Activated T-cell treated with anti-CD3 and anti-CD28 coated beads for 48 hours (primary cell): Measurements from ENCODE around the gene TTC5.
"Not testable (repeated sequence)": the region's sequence is repeated elsewhere in the genome, so short reads cannot be mapped to it uniquely, and the experiment has no call there.

Experiments
- DNase-seq: peaks from one replicate; pipeline ENCODE4 v3.0.0-alpha.2; 2020; ENCODE audit warnings: low read depth

Gene TTC5

GRCh38 chr14:20305265-20306078, at the start of gene TTC5:
TSS of gene TTC5 (minus strand) at chr14:20305951. CDS start at chr14:20305937, 14 bp downstream.
- DNase-seq, result peak; percentile 81

DNA sequence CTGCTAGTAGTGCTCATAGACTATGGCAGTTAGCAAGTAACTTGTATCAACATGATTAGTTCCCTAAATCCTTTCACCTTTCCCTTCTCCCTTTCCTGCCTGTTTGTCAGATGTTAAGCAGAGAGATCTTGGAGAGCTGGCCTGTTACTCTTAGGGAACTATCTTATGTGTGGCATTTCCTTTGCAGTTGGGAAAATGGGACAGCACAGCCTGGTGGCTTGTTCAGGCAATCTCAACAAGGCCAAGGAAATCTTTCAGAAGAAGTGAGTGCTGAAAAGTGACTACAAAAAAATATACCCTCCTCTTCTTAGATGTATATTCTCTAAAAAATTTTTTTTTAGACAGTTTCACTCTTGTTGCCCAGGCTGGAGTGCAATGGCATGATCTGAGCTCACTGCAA, 45.1 kb upstream of the TTC5 start:
- no peak for DNase-seq

GRCh38 chr14:20350282-20350681, 44.5 kb upstream of the TTC5 start:
- DNase-seq, result no peak

GRCh38 chr14:20347747-20348146, 42.0 kb upstream of the TTC5 start:
- no peak for DNase-seq

DNA sequence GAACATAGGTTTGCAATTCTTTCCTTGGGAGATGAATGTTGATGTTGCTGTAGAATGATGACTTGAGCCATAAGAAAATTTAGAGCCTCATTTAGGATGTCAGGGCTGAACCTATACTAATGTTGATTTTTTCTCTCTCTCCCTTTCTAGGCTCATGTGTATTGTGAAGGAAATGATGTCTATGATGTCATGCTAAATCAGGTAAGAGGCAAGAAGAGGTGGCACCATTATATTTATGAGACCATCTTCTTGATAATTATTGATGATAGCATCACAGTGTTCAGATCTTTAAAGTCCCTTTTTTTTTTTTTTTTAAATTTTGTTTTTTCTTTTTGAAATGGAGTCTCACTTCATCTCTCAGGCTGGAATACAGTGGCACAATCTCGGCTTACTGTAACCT, 41.0 kb upstream of the TTC5 start:
- DNase-seq, result no peak

GRCh38 chr14:20345366-20345765, 39.6 kb upstream of the TTC5 start:
- no peak for DNase-seq

DNA sequence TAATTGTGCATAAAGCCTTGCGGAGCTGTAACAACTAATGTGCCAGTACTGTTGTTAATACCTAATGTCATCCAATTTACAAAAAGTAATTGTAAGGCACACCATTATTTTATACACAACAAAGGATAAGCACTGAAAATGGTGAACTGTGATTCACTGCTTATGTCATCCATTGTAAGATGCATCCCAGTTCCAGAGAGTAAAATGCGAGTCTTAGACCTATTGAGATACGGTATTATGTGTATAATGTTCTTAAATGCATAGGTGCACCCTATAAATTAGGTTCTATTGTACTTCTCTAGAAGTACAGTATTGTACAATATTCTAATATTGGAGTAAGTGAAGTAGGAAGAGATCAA, 38.1 kb upstream of the TTC5 start:
- no peak for DNase-seq

DNA sequence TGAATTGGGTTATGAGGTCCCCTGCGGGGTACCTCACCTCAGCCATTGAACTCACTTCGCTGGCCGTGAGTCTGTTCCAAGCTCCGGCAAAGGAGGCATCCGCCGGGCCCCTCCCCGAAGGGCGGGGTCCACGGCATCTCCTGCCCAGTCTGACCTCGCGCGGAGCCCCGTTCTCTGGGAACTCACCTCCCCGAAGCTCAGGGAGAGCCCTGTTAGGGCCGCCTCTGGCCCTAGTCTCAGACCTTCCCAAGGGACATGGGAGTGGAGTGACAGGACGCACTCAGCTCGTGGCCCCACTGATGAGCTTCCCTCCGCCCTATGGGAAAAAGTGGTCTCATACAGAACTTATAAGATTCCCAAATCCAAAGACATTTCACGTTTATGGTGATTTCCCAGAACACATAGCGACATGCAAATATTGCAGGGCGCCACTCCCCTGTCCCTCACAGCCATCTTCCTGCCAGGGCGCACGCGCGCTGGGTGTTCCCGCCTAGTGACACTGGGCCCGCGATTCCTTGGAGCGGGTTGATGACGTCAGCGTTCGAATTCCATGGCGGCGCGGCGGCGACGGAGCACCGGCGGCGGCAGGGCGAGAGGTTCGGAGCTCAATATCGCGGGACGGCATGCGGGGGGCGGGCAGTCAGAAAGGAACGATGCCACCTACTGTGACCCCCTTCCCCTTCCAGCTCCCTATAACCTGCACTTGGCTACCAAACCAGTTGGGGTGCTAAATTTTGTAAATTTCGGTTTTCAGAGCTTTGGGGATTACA, 37.5 kb upstream of the TTC5 start, which contains the start of gene PARP2:
TSS of gene PARP2 (plus strand) at position 544 of the 770 bp plus-strand sequence. CDS start at position 551, 7 bp downstream.
- DNase-seq, result peak; percentile 97

DNA sequence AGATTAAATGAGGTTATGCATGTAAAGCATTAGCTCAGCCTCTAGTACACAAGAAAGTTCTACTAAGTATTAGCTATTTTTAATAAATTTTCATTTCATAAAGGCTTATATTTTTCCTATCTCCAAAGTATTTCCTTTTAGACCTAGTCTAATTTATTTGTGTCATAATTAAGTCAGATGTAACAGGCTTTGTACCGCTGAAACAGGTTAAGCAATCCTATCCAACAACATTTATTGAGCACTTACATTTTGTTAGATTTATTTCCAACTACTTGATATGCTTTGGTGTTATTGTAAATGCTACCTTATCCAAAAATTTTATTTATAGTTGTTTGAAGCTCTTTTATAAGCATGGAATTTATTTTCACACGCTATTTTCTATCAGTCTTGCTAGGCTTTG, 35.9 kb upstream of the TTC5 start:
- no peak for DNase-seq

DNA sequence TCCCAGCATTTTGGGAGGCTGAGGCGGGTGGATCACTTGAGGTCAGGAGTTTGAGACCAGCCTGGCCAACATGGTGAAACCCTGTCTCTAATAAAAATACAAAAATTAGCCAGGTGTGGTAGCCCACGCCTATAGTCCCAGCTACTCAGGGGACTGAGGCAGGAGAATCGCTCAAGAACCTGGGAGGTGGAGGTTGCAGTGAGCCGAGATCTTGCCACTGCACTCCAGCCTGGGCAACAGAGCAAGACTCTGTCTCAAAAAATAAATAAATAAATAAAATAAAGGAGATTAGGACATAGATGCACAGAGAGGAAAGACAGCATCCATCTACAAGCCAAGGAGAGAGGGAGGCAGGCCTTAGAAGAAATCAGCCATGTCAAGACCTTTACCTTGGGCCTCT, 35.3 kb upstream of the TTC5 start:
- DNase-seq, result not testable (repeated sequence)

DNA sequence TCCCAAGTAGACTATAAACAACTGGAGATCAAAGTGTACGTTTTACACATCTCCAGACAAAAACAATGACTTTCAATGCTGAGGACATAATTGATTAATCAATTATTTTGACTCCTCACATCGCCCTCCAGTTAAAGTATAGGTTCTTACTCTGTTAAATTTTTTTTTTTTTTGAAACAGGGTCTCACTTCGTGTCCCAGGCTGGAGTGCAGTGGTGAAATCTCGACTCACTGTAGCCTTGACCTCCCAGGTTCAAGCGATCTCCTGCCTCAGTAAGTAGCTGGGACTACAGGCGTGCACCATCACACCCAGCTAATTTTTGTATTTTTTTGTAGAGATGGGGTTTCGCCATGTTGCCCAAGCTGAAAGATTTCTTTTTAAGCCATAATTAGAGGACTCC, 28.3 kb upstream of the TTC5 start:
- no peak for DNase-seq

- DNase-seq, result no peak
These were observed 27.7 kb upstream of the TTC5 start for GRCh38 chr14:20333494-20333841.

GRCh38 chr14:20332788-20333493, 27.2 kb upstream of the TTC5 start, which contains the start of gene CCNB1IP1:
TSS of gene CCNB1IP1 (minus strand) at chr14:20333279. CDS start at chr14:20316523, 16,756 bp downstream.
- DNase-seq, result peak; percentile 22

GRCh38 chr14:20332431-20332787, 26.7 kb upstream of the TTC5 start:
- DNase-seq, result no peak

- no peak for DNase-seq
These were observed 25.4 kb upstream of the TTC5 start for GRCh38 chr14:20331053-20331613.

DNA sequence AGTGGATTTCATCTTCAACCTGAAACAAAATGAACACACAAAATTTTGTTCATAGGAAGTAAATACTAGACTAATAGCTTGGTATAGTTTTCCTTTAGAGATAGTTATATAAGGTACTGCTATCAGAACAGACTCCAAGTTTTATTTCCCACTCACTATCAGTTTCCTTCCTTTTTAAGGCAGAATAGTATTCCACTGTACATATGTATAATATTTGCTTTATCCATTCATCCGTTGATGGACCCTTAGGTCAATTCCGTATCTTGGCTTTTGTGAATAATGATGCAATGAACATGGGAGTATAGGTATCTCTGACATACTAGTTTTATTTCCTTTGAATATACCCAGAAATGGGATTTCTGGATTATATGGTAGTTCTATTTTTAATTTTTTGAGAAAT, 23.6 kb upstream of the TTC5 start:
- no peak for DNase-seq

GRCh38 chr14:20328705-20329104, 23.0 kb upstream of the TTC5 start:
- DNase-seq, result no peak

DNA sequence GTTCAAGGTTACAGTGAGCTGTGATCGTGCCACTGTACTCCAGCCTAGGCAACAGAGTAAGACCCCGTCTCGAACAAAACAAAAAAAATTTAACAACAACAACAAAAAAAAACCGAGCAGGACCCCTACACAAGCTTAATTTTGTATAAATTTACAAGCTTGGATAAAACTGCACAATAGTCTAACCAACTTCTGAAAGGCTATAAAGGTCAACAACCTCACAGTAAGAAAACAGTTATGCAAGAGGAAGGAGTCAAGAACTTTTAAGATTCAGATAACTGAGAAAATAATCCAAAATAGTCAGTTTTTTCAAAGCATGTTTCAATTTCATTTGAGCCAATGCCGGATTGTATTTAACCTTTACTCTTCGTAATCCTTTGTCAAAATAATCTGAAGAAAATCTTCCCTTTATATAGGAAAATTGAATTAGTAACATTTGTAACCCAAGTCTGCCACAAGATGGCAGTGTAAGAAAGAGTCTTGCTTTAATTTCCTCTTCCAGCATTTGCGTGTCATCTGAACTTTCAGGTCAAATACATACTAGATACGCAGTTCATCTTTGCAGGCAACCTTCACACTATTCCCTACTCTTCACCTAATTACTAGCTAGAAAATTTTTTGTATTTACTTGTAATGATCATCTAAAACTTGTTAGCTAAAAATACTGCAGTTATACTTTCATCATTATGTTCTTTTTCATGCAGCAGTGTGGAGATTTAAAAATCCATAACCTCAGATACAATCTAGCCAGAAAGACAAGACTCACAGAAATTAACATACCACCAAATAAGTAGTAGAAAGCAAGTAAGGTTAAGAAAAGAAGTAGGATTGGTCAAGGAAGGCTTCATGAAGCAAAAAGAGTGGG, 21.5 kb upstream of the TTC5 start:
- DNase-seq, result no peak

- DNase-seq, result no peak
These were observed 12.0 kb upstream of the TTC5 start for GRCh38 chr14:20317720-20318119.

- DNase-seq, result no peak
These were observed 8.3 kb upstream of the TTC5 start for GRCh38 chr14:20314026-20314425.

- DNase-seq, result no peak
These were observed 300 bp upstream of the TTC5 start for GRCh38 chr14:20306079-20306423.
